IPS-11a (cell line): ENCODE results near the gene CGB7.
"Not testable (repeated sequence)": the region's sequence is repeated elsewhere in the genome, so short reads cannot be mapped to it uniquely, and the experiment has no call there.

Experiments used
- H3K4me3 ChIP-seq: one replicate; pipeline ENCODE4 v1.5.1; 2013; ENCODE audit warnings: low read depth, low read length, control low read depth

The CGB7 gene

GRCh38 chr19:49073514-49074378, 16.2 kb upstream of the CGB7 start:
- H3K4me3 ChIP-seq, result no peak overlapping the region

DNA sequence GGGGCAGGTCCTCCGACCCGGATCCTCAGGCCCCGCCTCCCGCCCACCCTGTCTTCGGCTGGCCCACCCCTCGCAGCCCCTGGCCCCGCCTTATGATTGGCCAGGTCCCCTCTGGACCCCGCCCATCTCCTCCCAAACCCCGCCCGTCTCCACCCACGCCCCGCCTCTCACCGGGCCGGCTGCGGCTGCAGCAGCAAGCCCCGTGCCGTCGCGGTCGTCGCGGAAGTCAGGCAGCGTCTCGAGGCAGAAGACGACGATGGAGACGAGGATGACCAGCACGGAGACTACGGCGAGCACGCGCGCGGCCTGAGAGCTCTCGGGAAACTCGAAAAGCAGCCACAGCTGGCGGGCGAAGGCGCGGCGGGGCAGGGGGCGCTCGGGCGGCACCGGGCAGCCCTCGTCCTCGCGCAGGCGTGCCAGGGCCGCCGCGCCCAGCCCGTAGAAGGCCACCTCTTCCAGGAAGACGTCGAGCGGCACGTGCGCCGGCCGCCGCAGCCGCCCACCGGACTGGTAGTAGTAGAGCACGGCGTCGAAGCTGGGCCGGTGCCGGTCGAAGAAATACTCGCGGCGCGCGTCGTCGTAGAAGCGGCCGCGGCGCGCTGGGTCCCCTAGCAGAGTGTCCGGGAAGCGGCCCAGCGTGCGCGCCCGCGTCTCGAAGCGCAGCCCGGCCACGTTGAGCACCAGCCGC, 14.5 kb upstream of the CGB7 start:
- H3K4me3 ChIP-seq, result no peak overlapping the region

- no peak overlapping the region for H3K4me3 ChIP-seq
Observed at GRCh38 chr19:49070416-49070815, 12.9 kb upstream of the CGB7 start.

GRCh38 chr19:49069026-49069425, 11.5 kb upstream of the CGB7 start:
- no peak overlapping the region for H3K4me3 ChIP-seq

GRCh38 chr19:49067554-49067953, 10.0 kb upstream of the CGB7 start:
- H3K4me3 ChIP-seq, result no peak overlapping the region

DNA sequence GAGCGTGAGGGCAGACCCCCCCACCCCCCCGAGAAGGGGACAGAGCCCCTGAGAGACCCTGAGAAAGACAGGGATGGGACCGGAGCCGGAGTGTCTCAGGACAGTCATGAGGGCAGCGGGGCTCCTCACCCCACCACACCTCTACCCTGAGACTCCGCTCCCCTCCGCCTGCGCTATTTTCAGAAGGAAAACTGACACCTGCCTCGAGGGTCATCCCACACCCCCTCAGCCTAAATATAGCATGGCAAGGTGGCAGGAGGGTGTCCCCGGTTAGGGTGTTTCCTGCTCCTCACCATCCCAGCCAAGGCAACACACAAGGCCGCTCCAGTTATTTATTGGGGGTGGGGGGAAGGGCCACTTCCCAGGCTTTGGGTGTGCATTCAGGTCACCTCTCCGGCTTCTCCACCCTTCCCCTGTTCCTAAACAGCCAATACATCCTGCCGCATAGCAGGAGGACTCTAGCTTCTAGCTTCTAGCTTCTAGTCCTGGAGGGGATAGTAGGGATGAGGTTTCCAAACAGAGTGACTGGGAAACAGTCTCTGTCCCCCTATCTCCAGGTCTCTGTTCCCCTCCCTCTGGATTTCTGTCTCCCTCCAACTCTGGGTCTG, 8.5 kb upstream of the CGB7 start:
- no peak overlapping the region for H3K4me3 ChIP-seq

DNA sequence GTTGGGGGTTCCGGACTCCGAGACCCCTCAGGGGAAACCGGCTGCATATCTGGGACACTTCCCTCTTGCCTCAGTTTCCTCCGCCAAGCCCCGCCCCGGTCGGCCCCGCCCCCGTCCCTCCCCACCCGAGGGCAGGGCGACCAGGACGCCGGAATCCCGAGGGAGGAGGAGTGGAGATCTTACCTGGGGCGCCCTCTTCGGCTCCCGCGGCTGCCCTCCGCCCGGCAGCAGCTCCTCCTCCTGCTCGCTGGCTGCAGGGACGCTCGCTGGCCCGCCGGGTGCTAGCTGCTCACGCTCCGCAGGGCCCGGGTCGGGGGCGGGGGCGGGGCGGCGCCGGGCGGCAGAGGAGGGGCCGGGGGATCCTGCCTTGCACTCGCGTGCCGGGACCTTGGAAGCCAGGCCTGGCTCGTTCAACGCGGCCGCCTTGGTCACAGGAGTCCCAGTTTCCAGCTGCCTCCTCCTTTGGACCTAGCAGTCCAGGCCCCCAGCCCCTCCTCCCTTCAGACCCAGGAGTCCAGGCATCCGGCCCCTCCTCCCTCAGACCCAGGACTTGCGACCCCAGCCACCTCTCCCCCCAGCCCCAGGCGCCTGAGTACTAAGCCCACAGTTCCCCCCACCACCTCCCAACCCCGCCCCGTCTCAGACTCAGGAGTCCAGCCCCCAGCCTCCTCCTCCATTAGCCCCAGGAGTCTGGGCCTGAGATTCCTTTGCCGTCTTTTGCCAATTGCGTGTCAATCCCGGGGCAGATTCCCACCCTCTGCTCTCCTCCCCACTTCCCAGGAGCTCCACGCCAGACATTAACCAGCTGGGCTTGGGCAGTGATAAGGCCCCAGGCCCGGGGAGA, 7.4 kb upstream of the CGB7 start, which contains the start of gene NTF4:
TSS of gene NTF4 (minus strand) at position 51 of the 844 bp plus-strand sequence. CDS start 2,821 bp downstream, outside the sequence.
- H3K4me3 ChIP-seq, result peak within 1 kb of the TSS; percentile 24

DNA sequence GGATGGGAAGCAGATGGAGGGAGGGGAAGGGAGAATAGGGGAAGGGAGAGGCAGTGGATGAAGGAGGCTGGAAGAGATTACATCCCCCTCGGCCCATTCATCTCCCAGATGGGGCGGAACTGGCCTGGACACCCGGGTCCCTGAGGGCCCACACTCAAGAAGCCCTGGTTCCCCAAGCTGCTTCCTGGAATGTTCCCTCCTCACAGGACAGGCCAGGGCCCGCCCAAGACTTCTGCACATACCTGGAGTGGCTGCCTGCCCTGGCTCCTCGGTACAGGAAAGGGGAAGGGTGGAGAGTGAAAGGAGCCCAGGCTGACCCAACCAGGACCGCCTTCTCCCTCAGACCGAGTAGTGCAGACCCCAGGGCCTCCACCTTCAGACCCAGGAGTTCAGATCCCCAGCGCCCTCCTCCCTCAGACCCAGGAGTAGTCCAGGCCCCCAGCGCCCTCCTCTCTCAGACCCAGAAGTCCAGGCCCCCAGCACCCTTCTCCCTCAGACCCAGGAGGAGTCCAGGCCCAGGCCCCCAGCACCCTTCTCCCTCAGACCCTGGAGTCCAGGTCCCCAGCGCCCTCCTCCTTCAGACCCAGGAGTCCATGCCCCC, 6.6 kb upstream of the CGB7 start:
- peak overlapping the region; percentile 24 for H3K4me3 ChIP-seq

DNA sequence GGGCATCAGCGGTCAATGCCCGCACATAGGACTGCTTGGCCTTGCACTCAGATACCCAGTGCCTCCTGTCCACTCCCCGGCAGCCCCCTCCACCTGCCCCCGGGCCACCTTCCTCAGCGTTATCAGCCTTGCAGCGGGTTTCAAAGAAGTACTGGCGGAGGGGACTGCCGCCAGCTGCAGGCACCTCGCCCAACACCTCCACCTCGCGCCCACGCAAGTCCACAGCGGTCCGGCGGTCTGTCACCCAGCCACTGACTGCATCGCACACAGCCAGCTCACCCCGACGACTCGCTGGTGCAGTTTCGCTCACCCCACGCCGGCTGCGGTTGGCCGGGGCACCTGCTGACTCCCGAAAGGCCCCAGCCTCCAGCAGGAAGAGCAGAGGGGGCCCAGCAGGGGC, 3.9 kb upstream of the CGB7 start:
- H3K4me3 ChIP-seq, result no peak overlapping the region

DNA sequence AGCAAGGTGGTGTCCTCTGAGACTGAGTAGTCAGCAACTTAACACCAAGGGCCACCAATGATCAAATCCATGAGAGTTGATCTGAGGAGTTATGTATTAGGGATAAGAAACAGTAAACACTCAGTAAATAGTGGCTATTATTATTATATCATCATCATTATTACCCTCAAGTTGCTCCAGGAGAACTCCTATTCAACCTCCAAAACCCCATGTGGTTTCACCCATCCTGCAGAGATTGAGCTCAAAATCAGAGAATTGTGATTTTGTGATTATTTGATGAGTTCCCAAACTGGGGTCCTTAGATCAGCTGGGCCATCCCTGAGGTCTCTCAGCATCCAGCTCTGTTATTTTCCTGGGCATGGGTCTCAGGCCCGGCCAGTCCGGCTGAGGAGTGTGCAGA, 3.5 kb upstream of the CGB7 start:
- H3K4me3 ChIP-seq, result no peak overlapping the region

GRCh38 chr19:49059053-49059452, 1.5 kb upstream of the CGB7 start:
- H3K4me3 ChIP-seq, result no peak overlapping the region

- H3K4me3 ChIP-seq, result no peak overlapping the region
Observed at GRCh38 chr19:49058562-49058961, 1.0 kb upstream of the CGB7 start.

DNA sequence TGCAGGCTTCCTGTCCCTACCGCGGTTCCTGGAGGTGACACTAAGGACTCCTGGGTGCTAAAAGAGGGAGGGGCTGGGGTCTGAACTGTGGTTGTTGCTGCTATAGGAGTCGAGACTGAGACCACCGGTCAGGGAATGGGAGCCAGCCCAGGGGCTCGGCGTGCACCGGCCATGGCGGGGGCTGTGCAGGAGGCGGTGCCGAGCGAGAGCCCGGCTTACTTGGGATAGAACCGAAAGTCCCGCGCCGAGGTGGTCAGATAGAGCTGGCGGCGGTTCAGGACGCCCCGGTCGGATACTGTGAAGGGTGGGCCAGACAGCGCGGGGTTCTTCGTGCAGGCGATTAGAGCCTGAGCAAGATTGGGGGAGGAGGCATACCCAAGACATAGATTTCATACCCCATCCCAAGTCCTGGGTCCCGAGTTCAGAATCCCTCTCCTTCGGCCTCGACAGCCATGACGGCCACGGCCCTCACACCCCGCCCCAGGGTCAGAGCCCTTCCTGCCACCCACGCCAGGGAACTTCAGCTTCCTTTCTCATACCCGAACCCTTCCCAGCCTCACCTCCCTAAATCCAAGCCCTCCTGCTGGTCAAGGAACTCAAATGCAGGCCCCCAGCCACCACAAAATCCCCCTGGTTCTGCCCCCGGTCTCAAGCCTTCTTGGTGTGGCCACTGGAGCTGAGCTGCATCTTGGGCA, 500 bp downstream of the CGB7 start:
- H3K4me3 ChIP-seq, result not testable (repeated sequence)

GRCh38 chr19:49056101-49056901, 1.2 kb downstream of the CGB7 start:
- peak overlapping the region; percentile 37 for H3K4me3 ChIP-seq

DNA sequence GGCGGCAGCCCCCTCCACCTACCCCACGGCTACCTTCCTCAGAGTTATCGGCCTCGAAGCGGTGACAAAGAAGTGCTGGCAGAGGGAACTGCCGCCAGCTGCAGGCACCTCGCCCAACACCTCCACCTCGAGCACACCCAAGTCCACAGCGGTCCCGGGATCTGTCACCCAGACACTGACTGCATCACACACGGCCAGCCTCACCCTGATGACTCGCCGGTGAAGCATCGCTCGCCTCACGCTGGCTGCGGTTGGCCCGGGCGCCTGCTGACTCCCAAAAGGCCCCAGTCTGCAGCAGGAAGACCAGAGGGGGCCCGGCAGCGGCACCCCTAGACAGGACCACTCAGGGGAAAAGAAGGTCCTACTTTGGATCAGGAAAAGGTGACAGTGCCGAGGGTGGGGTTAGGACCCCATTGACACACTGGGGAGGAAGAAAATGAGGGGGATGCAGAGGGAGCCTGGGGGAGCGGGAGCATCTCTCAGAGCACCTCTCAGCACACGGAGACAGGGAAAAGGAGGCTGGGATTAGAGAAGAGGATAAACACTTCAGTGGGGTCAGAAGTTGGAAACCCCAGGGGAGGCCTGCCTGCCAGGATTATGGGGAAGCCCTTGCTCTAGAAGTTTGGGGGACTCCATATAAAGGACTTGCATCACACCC, 7.0 kb downstream of the CGB7 start:
- not testable (repeated sequence) for H3K4me3 ChIP-seq

GRCh38 chr19:49049834-49050233, 7.7 kb downstream of the CGB7 start:
- H3K4me3 ChIP-seq, result not testable (repeated sequence)

GRCh38 chr19:49049011-49049410, 8.5 kb downstream of the CGB7 start, which contains the start of gene CGB8:
Gene CGB8 (minus strand): TSS chr19:49049111. CDS start chr19:49048739, 372 bp downstream.
- not testable (repeated sequence) for H3K4me3 ChIP-seq

GRCh38 chr19:49043548-49043947, 14.0 kb downstream of the CGB7 start, which contains the start of gene CGB5:
Gene CGB5 (plus strand): TSS chr19:49043848. CDS start chr19:49044210, 362 bp downstream.
- H3K4me3 ChIP-seq, result not testable (repeated sequence)
